HUES48 (cell line): ENCODE data around the gene SPECC1.
A peak's percentile ranks its signal among the peaks of the same experiment; 100 is the strongest.

Source experiments
- H3K27ac ChIP-seq: one replicate; pipeline ENCODE4 v1.7.0; 2013; ENCODE audit warnings: low read depth, low read length, inconsistent platforms
- H3K27me3 ChIP-seq: 2 replicates; pipeline ENCODE4 v1.6.1; 2013; ENCODE audit warnings: mild to moderate bottlenecking, low read length; ENCODE audit not compliant: control insufficient read depth, insufficient read depth
- H3K36me3 ChIP-seq: 2 replicates; pipeline ENCODE4 v1.6.1; 2013; ENCODE audit warnings: low read length; ENCODE audit not compliant: control insufficient read depth, insufficient read depth
- H3K4me1 ChIP-seq: 2 replicates; pipeline ENCODE4 v1.6.1; 2013; ENCODE audit warnings: mild to moderate bottlenecking, low read length; ENCODE audit not compliant: control insufficient read depth, insufficient read depth
- H3K4me3 ChIP-seq: 2 replicates; pipeline ENCODE4 v1.5.1; 2013; ENCODE audit warnings: mild to moderate bottlenecking, low read depth, low read length
- H3K9ac ChIP-seq: 2 replicates; pipeline ENCODE4 v1.6.1; 2013; ENCODE audit warnings: mild to moderate bottlenecking, low read depth, low read length, moderate library complexity
- H3K9me3 ChIP-seq: 2 replicates; pipeline ENCODE4 v1.6.1; 2013; ENCODE audit warnings: low read length; ENCODE audit not compliant: control insufficient read depth, insufficient read depth

SPECC1 gene

GRCh38 chr17:20142268-20142667, 133.1 kb downstream of the SPECC1 start:
- no peaks in the 10 kb centered on the region for H3K27me3 ChIP-seq
- no peaks in the 10 kb centered on the region for H3K36me3 ChIP-seq
- no peak overlapping the region for H3K4me3 ChIP-seq
- H3K27ac ChIP-seq: no peak overlapping the region
- H3K9ac ChIP-seq: no peak overlapping the region
- H3K4me1 ChIP-seq: peaks cover 16% of the 10 kb centered on the region
- no peaks in the 10 kb centered on the region for H3K9me3 ChIP-seq

GRCh38 chr17:20143740-20144139, 134.6 kb downstream of the SPECC1 start:
- no peak overlapping the region for H3K4me3 ChIP-seq
- no peaks in the 10 kb centered on the region for H3K27me3 ChIP-seq
- no peak overlapping the region for H3K27ac ChIP-seq
- peaks cover 16% of the 10 kb centered on the region for H3K4me1 ChIP-seq
- H3K9ac ChIP-seq: no peak overlapping the region
- H3K36me3 ChIP-seq: no peaks in the 10 kb centered on the region
- no peaks in the 10 kb centered on the region for H3K9me3 ChIP-seq

GRCh38 chr17:20145567-20145966, 136.4 kb downstream of the SPECC1 start:
- Histone ChIP-seq H3K27me3 (no peaks in the 10 kb centered on the region), H3K4me3 (no peak overlapping the region), H3K4me1 (peaks cover 14% of the 10 kb centered on the region), H3K27ac (no peak overlapping the region), H3K9ac (no peak overlapping the region), H3K36me3 (no peaks in the 10 kb centered on the region), H3K9me3 (no peaks in the 10 kb centered on the region)

GRCh38 chr17:20149251-20149650, 140.1 kb downstream of the SPECC1 start:
- H3K9me3 ChIP-seq: no peaks in the 10 kb centered on the region
- no peak overlapping the region for H3K27ac ChIP-seq
- peaks cover 6% of the 10 kb centered on the region; the same call in 1 of the 2 replicates for H3K27me3 ChIP-seq
- H3K4me3 ChIP-seq: no peak overlapping the region
- no peak overlapping the region for H3K9ac ChIP-seq
- H3K4me1 ChIP-seq: no peaks in the 10 kb centered on the region
- H3K36me3 ChIP-seq: no peaks in the 10 kb centered on the region

GRCh38 chr17:20151174-20151573, 142.0 kb downstream of the SPECC1 start:
- Histone ChIP-seq H3K27ac (no peak overlapping the region), H3K9me3 (no peaks in the 10 kb centered on the region), H3K9ac (no peak overlapping the region), H3K4me3 (no peak overlapping the region), H3K27me3 (peaks cover 11% of the 10 kb centered on the region), H3K4me1 (peaks cover 9% of the 10 kb centered on the region; the same call in 1 of the 2 replicates), H3K36me3 (no peaks in the 10 kb centered on the region)

DNA sequence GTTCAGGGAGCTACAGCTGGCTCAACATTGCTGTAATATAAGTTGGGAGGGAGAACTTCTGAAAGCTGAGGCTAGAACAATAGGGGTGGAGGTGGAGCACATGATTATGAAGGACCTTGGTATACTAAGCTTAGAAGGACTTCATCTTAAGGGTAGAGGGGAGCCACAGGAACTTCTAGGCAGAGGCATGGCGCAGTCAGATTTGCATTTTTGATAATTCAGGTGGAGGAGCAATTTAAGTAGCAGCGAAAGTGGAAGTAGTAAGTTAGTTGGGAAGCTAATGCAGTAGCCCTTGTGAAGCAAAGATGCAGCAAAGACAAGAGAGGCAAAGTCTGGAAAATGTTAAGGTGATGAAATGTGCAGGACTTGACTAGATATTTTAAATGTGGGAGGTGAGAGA, 144.1 kb downstream of the SPECC1 start:
- H3K36me3 ChIP-seq: no peaks in the 10 kb centered on the region; the same call in 1 of the 2 replicates
- H3K9me3 ChIP-seq: no peaks in the 10 kb centered on the region
- no peak overlapping the region for H3K4me3 ChIP-seq
- peaks cover 11% of the 10 kb centered on the region for H3K27me3 ChIP-seq
- no peak overlapping the region for H3K9ac ChIP-seq
- H3K4me1 ChIP-seq: peaks cover 18% of the 10 kb centered on the region
- H3K27ac ChIP-seq: no peak overlapping the region

- Histone ChIP-seq H3K9ac (no peak overlapping the region), H3K4me1 (peaks cover 19% of the 10 kb centered on the region), H3K9me3 (no peaks in the 10 kb centered on the region), H3K27me3 (peaks cover 11% of the 10 kb centered on the region), H3K36me3 (no peaks in the 10 kb centered on the region; the same call in 1 of the 2 replicates), H3K4me3 (no peak overlapping the region), H3K27ac (no peak overlapping the region)
Observed at GRCh38 chr17:20154286-20155000, 145.3 kb downstream of the SPECC1 start.

- peak overlapping the region; percentile 78 for H3K4me3 ChIP-seq
- peaks cover 11% of the 10 kb centered on the region for H3K27me3 ChIP-seq
- H3K4me1 ChIP-seq: peaks cover 27% of the 10 kb centered on the region
- H3K9me3 ChIP-seq: no peaks in the 10 kb centered on the region
- H3K9ac ChIP-seq: peak overlapping the region; percentile 82
- H3K36me3 ChIP-seq: no peaks in the 10 kb centered on the region; the same call in 1 of the 2 replicates
- peak overlapping the region; percentile 99 for H3K27ac ChIP-seq
Observed at GRCh38 chr17:20155258-20156195, 146.4 kb downstream of the SPECC1 start.

DNA sequence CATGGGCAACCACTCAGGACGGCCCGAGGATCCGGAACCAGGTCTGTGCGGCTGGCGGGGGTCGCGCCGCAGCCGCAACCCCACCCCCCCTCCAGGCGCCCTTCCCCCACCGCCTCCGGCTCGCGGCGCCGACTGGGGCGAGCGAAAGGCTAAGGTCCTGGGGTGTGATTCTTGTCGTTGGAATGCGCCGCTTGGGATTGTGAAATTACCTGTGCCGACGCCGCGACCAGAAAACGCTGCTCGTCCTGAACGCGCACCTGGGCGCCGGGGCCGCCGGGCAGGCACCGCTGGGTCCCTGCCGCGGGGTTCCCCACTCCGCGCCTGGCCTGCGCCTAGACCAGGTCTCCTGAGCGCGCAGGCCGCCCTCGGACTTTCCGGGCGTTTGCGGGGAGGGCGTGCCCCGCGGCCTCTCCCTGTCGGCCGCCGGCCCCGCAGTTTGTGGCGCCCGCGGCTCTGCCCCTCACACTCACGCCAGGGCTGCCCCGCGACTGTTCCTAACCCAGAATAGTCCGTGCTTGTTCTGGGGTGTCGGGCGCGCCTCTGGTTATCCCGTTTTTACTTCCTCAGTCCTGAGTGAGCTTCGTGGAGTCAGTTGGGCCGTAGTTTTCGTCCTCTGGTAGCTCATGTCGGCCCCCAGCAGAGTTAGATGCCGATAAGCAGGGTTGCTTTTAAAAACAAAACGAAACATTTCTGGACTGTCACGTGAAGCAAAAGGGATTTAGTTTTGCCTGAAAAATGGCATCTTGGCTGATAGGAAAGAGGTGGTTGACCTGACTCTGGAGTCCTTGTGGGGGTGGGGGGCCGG, 147.2 kb downstream of the SPECC1 start:
- Histone ChIP-seq H3K27ac (peak overlapping the region; percentile 99), H3K36me3 (no peaks in the 10 kb centered on the region; the same call in 1 of the 2 replicates), H3K9ac (peak overlapping the region; percentile 82)

DNA sequence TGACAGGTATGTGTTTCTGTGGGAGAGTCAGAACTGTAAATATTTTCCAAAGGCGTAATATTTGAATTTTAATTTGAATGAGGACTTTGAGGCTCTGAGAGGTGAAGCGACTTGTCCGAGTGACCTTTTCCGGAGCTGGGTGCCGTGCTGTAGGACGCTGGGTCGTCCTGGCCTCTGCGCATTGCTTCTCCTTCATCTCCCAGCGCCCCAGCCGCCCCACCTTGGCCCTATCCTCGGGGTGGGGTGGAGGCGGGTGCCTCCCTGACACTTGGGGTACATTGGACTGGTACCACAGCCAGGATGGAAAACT, 147.8 kb downstream of the SPECC1 start:
- Histone ChIP-seq H3K9ac (peak overlapping the region; percentile 82; the same call in 1 of the 2 replicates), H3K4me1 (peaks cover 27% of the 10 kb centered on the region), H3K36me3 (no peaks in the 10 kb centered on the region; the same call in 1 of the 2 replicates), H3K27ac (no peak overlapping the region), H3K9me3 (no peaks in the 10 kb centered on the region), H3K27me3 (peaks cover 11% of the 10 kb centered on the region), H3K4me3 (peak overlapping the region; percentile 78)

More for the DNA sequence above, 147.2 kb downstream of the SPECC1 start:
- Histone ChIP-seq H3K9me3 (no peaks in the 10 kb centered on the region), H3K4me3 (peak overlapping the region; percentile 78), H3K27me3 (peaks cover 11% of the 10 kb centered on the region), H3K4me1 (peaks cover 27% of the 10 kb centered on the region)
